ENCODE results near the gene SPTBN5. TPM values are rescaled to one million over a fixed set of nuclear protein-coding genes. Genes with fewer than 3 reads are reported as not detected.

The SPTBN5 gene
- total RNA-seq, 1 experiment from 2014 or later, result 1.2 TPM

GRCh38 chr15:41852736-41853590 lies 40.9 kb downstream of the SPTBN5 start (continued):
- TF ChIP-seq, protein P1, sequence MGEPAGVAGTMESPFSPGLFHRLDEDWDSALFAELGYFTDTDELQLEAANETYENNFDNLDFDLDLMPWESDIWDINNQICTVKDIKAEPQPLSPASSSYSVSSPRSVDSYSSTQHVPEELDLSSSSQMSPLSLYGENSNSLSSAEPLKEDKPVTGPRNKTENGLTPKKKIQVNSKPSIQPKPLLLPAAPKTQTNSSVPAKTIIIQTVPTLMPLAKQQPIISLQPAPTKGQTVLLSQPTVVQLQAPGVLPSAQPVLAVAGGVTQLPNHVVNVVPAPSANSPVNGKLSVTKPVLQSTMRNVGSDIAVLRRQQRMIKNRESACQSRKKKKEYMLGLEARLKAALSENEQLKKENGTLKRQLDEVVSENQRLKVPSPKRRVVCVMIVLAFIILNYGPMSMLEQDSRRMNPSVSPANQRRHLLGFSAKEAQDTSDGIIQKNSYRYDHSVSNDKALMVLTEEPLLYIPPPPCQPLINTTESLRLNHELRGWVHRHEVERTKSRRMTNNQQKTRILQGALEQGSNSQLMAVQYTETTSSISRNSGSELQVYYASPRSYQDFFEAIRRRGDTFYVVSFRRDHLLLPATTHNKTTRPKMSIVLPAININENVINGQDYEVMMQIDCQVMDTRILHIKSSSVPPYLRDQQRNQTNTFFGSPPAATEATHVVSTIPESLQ (CRISPR knock-in tag; IDR thresholded peaks at IDR 0.05), result no peak
- TF ChIP-seq, protein P2, sequence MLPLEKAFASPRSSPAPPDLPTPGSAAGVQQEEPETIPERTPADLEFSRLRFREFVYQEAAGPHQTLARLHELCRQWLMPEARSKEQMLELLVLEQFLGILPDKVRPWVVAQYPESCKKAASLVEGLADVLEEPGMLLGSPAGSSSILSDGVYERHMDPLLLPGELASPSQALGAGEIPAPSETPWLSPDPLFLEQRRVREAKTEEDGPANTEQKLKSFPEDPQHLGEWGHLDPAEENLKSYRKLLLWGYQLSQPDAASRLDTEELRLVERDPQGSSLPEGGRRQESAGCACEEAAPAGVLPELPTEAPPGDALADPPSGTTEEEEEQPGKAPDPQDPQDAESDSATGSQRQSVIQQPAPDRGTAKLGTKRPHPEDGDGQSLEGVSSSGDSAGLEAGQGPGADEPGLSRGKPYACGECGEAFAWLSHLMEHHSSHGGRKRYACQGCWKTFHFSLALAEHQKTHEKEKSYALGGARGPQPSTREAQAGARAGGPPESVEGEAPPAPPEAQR (CRISPR knock-in tag; IDR thresholded peaks at IDR 0.05), result no peak
- TF ChIP-seq CTCF (IDR thresholded peaks at IDR 0.05) (no peak), TEAD4 (CRISPR knock-in tag; IDR thresholded peaks at IDR 0.05) (no peak), JUN (CRISPR knock-in tag; IDR thresholded peaks at IDR 0.05) (no peak), GTF2I (CRISPR knock-in tag; conservative IDR thresholded peaks at IDR 0.05) (no peak), RELA (CRISPR knock-in tag; IDR thresholded peaks at IDR 0.05; ENCODE audit: borderline replicate concordance) (no peak), HMGA2 (CRISPR knock-in tag; IDR thresholded peaks at IDR 0.05) (no peak), TP53 (CRISPR knock-in tag; IDR thresholded peaks at IDR 0.05) (no peak), ETV6 (CRISPR knock-in tag; IDR thresholded peaks at IDR 0.05) (no peak)
- TF ChIP-seq, protein P3, sequence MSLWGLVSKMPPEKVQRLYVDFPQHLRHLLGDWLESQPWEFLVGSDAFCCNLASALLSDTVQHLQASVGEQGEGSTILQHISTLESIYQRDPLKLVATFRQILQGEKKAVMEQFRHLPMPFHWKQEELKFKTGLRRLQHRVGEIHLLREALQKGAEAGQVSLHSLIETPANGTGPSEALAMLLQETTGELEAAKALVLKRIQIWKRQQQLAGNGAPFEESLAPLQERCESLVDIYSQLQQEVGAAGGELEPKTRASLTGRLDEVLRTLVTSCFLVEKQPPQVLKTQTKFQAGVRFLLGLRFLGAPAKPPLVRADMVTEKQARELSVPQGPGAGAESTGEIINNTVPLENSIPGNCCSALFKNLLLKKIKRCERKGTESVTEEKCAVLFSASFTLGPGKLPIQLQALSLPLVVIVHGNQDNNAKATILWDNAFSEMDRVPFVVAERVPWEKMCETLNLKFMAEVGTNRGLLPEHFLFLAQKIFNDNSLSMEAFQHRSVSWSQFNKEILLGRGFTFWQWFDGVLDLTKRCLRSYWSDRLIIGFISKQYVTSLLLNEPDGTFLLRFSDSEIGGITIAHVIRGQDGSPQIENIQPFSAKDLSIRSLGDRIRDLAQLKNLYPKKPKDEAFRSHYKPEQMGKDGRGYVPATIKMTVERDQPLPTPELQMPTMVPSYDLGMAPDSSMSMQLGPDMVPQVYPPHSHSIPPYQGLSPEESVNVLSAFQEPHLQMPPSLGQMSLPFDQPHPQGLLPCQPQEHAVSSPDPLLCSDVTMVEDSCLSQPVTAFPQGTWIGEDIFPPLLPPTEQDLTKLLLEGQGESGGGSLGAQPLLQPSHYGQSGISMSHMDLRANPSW (CRISPR knock-in tag; conservative IDR thresholded peaks at IDR 0.05; ENCODE audit: low read depth), result no peak

DNA sequence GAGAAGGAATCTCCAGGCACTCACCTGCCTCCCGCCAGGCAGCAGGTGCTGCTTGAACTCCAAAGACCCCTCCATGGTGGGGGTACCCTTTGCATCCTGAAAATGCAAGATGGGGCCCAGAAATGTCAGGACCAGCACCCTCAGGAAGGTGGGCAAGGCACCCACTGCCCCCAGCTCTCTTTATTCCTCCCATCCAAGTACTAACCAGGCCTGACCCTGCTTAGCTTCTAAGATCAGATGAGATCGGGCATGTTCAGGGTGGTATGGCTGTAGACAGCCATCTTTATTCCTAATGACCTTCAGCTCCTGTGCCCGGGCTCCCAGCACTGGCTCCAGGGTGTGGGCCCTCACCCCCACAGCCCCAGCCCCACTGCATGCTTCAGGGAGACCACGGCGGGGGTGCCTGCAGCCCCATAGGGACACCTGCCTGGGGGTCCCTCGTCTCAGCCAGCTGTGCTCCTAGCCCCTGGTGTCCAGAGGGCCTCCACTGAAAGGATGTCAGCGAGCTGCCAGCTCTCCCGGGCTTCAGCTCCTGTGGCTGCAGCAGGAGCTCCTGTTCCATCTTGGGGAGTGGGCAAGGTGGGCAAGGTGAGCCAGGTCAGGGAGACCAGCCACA lies 42.0 kb downstream of the SPTBN5 start:
- no peaks in the 10 kb centered on the region for H3K27me3 Mint-ChIP-seq (ENCODE audit: low read depth)
- ChIA-PET POLR2A (interaction anchor here (0.6 to 2.0 kb wide), 4 partner anchors 12 to 515 kb away, joined by 3 to 5 read pairs (median 4); no protein-coding TSS in a partner anchor), CTCF (interaction anchor here (0.6 to 4.4 kb wide), 7 partner anchors 24 to 105 kb away, joined by 3 to 37 read pairs (median 4); partner anchors contain the start of gene MAPKBP1)
- DNase-seq (ENCODE audit: low spot score), result no peak
- no peak overlapping the region for H3K4me3 Mint-ChIP-seq
- no peak for ATAC-seq
- no peak overlapping the region for H3K27ac Mint-ChIP-seq
- peaks cover 10% of the 10 kb centered on the region for H3K36me3 Mint-ChIP-seq
- peaks cover 4% of the 10 kb centered on the region for H3K4me1 Mint-ChIP-seq
- no peaks in the 10 kb centered on the region for H3K9me3 Mint-ChIP-seq
- TF ChIP-seq, protein P4, sequence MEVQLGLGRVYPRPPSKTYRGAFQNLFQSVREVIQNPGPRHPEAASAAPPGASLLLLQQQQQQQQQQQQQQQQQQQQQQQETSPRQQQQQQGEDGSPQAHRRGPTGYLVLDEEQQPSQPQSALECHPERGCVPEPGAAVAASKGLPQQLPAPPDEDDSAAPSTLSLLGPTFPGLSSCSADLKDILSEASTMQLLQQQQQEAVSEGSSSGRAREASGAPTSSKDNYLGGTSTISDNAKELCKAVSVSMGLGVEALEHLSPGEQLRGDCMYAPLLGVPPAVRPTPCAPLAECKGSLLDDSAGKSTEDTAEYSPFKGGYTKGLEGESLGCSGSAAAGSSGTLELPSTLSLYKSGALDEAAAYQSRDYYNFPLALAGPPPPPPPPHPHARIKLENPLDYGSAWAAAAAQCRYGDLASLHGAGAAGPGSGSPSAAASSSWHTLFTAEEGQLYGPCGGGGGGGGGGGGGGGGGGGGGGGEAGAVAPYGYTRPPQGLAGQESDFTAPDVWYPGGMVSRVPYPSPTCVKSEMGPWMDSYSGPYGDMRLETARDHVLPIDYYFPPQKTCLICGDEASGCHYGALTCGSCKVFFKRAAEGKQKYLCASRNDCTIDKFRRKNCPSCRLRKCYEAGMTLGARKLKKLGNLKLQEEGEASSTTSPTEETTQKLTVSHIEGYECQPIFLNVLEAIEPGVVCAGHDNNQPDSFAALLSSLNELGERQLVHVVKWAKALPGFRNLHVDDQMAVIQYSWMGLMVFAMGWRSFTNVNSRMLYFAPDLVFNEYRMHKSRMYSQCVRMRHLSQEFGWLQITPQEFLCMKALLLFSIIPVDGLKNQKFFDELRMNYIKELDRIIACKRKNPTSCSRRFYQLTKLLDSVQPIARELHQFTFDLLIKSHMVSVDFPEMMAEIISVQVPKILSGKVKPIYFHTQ (CRISPR knock-in tag; IDR thresholded peaks at IDR 0.05), result no peak
- TF ChIP-seq, protein P5, sequence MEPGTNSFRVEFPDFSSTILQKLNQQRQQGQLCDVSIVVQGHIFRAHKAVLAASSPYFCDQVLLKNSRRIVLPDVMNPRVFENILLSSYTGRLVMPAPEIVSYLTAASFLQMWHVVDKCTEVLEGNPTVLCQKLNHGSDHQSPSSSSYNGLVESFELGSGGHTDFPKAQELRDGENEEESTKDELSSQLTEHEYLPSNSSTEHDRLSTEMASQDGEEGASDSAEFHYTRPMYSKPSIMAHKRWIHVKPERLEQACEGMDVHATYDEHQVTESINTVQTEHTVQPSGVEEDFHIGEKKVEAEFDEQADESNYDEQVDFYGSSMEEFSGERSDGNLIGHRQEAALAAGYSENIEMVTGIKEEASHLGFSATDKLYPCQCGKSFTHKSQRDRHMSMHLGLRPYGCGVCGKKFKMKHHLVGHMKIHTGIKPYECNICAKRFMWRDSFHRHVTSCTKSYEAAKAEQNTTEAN (CRISPR knock-in tag; IDR thresholded peaks at IDR 0.05), result no peak
- TF ChIP-seq, protein P6, sequence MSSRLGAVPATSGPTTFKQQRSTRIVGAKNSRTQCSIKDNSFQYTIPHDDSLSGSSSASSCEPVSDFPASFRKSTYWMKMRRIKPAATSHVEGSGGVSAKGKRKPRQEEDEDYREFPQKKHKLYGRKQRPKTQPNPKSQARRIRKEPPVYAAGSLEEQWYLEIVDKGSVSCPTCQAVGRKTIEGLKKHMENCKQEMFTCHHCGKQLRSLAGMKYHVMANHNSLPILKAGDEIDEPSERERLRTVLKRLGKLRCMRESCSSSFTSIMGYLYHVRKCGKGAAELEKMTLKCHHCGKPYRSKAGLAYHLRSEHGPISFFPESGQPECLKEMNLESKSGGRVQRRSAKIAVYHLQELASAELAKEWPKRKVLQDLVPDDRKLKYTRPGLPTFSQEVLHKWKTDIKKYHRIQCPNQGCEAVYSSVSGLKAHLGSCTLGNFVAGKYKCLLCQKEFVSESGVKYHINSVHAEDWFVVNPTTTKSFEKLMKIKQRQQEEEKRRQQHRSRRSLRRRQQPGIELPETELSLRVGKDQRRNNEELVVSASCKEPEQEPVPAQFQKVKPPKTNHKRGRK (CRISPR knock-in tag; IDR thresholded peaks at IDR 0.05; ENCODE audit: borderline replicate concordance), result no peak
- no peak for TF ChIP-seq MXD4 (CRISPR knock-in tag; IDR thresholded peaks at IDR 0.05; ENCODE audit: borderline replicate concordance)
